ENCODE results near the gene NAGS.
A peak's percentile ranks its signal among the peaks of the same experiment; 100 is the strongest.
"Not testable (repeated sequence)": the region's sequence is repeated elsewhere in the genome, so short reads cannot be mapped to it uniquely, and the experiment has no call there.

Gene NAGS

DNA sequence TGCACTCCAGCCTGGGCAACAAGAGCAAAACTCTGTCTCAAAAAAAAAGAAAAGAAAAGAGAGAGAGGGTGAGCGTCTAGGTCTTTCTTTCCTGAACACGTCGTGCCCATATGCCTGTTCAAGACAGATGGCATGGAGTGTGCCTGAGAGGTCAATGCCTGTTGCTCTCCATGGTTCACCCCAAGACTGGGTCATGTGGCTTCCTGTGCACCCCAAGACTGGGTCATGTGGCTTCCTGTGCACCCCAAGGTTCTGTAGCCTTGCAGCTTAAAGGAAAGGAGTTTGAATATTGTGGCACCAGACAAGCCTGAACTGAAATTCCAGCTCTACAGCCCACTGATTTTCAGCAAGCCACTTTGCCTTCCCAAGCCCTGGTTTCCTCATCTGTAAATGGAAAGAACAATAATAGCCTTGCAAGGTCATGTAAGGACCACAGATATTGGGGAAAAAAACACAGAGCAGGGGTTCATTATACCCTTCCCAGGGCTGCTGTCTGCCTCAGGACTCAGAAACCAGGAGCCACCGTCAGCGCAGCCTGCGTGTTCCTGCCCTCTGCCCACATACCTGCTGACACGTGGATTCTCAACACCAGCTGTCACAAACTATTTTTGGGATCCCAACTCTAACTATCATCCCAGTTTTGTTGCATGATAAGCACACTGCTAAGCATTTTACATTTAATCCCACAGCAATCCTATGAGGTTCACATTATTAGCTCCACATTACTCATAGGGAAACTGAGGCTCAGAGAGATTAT lies 18.0 kb upstream of the NAGS start:
- no peak for TF ChIP-seq CTCF (conservative IDR thresholded peaks at IDR 0.05; ENCODE audit: low read length)
- DNase-seq (ENCODE audit: low read depth) = no peak
- no peak overlapping the region for H3K4me3 ChIP-seq (ENCODE audit: low read length)

GRCh38 chr17:43987131-43988021 lies 17.0 kb upstream of the NAGS start:
- TF ChIP-seq CTCF (conservative IDR thresholded peaks at IDR 0.05; ENCODE audit: low read length) = no peak
- H3K4me3 ChIP-seq (ENCODE audit: low read length) = no peak overlapping the region
- no peak for DNase-seq (ENCODE audit: low read depth)

DNA sequence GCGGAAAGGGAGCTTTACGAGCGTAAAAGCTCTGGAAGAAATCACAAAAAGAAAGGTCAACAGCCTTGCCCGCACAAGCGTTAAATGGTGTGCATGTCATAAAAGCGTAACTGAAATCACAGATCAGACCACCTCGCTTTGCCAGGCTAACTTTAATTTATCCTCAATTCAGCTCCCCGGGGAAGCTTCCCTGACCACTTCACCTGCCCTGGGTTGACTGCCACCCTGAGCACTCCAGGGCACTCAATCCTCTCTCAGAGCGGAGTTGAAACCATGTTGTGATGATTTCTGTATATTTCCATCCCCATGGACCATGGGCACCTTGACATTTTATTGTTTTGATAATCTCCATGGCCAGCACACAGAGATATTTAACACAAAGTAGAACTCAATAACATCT lies 16.1 kb upstream of the NAGS start:
- H3K4me3 ChIP-seq (ENCODE audit: low read length) = no peak overlapping the region
- DNase-seq (ENCODE audit: low read depth) = no peak
- no peak for TF ChIP-seq CTCF (conservative IDR thresholded peaks at IDR 0.05; ENCODE audit: low read length)

DNA sequence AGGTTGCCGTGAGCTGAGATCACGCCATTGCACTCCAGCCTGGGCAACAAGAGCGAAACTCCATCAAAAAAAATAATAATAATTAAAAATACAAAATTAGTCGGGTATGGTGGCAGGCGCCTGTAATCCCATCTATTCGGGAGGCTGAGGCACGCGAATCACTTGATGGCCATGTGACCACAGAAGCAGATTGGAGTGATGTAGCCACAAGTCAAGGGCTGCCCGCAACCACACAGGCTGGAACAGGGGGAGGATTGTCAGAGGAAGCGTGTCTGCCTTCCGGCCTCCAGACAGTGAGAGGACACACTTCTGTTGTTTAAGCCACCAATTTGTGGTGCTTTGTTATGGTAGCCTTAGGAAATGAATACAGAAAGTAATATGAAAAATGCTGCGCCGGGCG lies 11.8 kb upstream of the NAGS start:
- TF ChIP-seq CTCF (conservative IDR thresholded peaks at IDR 0.05; ENCODE audit: low read length) = no peak
- H3K4me3 ChIP-seq (ENCODE audit: low read length) = no peak overlapping the region
- DNase-seq (ENCODE audit: low read depth) = no peak

GRCh38 chr17:43994272-43995149 lies 9.9 kb upstream of the NAGS start:
- peak; percentile 47 for DNase-seq (ENCODE audit: low read depth)
- H3K4me3 ChIP-seq (ENCODE audit: low read length) = peak overlapping the region; percentile 46
- peak; percentile 80 for TF ChIP-seq CTCF (conservative IDR thresholded peaks at IDR 0.05; ENCODE audit: low read length)

DNA sequence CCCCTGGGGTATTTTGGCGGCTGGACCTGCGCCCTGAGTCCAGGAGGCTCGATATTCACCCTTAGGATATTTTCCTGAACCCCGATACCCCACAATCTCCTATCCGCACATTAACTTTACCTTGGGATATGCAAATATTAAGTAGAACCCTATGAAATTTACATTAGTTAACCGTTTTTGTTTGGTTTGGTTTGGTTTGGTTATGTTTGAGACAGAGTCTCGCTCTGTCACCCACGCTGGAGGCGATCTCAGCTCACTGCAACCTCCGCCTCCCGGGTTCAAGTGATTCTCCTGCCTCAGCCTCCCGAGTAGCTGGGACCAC lies 9.3 kb upstream of the NAGS start:
- H3K4me3 ChIP-seq (ENCODE audit: low read length) = no peak overlapping the region; the same call in 1 of the 2 replicates
- no peak for TF ChIP-seq CTCF (conservative IDR thresholded peaks at IDR 0.05; ENCODE audit: low read length)
- DNase-seq (ENCODE audit: low read depth) = no peak

GRCh38 chr17:43997180-43997579 lies 7.2 kb upstream of the NAGS start:
- not testable (repeated sequence) for DNase-seq (ENCODE audit: low read depth); H3K4me3 ChIP-seq (ENCODE audit: low read length)

Measured in AG10803 (cell line).